Peyer's patch (tissue), 4 donors: ENCODE data around the gene FXR2. TPM values are rescaled to one million over a fixed set of nuclear protein-coding genes. Genes with fewer than 3 reads are reported as not detected.

ENCODE experiments used
- DNase-seq, 3 donors: peaks; one replicate each; pipeline ENCODE4 v3.0.0-alpha.2; 2017 to 2019
- H3K27ac ChIP-seq, 4 donors: fragments of 200-600 bp; sonication (generic); one replicate each; pipeline ENCODE4 v1.5.1; 2016 to 2019
- H3K27me3 ChIP-seq, 2 donors: fragments of 200-600 bp; sonication (generic); one replicate each; pipeline ENCODE4 v1.5.1; 2019
- H3K36me3 ChIP-seq, 3 donors: fragments of 200-600 bp; sonication (generic); one replicate each; pipeline ENCODE4 v1.5.1; 2016 to 2019
- H3K4me1 ChIP-seq, 4 donors: fragments of 200-600 bp; sonication (generic); one replicate each; pipeline ENCODE4 v1.5.1; 2016 to 2019
- H3K4me3 ChIP-seq, 4 donors: fragments of 200-600 bp; sonication (generic); 1 replicate in 3 of 4; 2 replicates in 1 of 4; pipeline ENCODE4 v1.5.1; 2016 to 2019; ENCODE audit warnings: mild to moderate bottlenecking in 1 of 4
- H3K9me3 ChIP-seq, 4 donors: fragments of 200-600 bp; sonication (generic); one replicate each; pipeline ENCODE4 v1.5.1; 2016 to 2019; ENCODE audit warnings: mild to moderate bottlenecking in 1 of 4
- CTCF ChIP-seq, 6 experiments: fragments of 450-650 bp in 4 of 6; fragments of 200-600 bp in 2 of 6; sonication (generic) in 1 of 6; IDR thresholded peaks; one replicate each; pipeline ENCODE4 v1.5.1; 2017 to 2019; ENCODE audit warnings: antibody characterized with exemption in 6 of 6, mild to moderate bottlenecking in 3 of 6, moderate library complexity in 1 of 6
- POLR2A ChIP-seq, 2 donors: fragments of 450-650 bp; IDR thresholded peaks; one replicate each; pipeline ENCODE4 v1.5.1; 2017; ENCODE audit warnings: antibody characterized with exemption in 2 of 2, mild to moderate bottlenecking in 2 of 2, moderate library complexity in 2 of 2
- total RNA-seq, 4 donors: library from RNA; depleted of rRNA; stranded (reverse); fragments of >200 nt; gene quantifications; one replicate each; pipeline ENCODE4 v1.1.0, GENCODE V29; 2016

Gene FXR2
- total RNA-seq, 4 donors from 2014 or later = 28.8 to 38.1 (median 30.4) TPM

GRCh38 chr17:7557147-7557764, 57.4 kb downstream of the FXR2 start:
- DNase-seq = peak in 2 of 3 donors; percentile 73 to 78
- peak in 2 of 6 experiments; percentile 24 to 31 for TF ChIP-seq CTCF (IDR thresholded peaks at IDR 0.05)
- TF ChIP-seq POLR2A (IDR thresholded peaks at IDR 0.05) = peak; percentile 39 to 71
- H3K36me3 ChIP-seq = no peaks in the 10 kb centered on the region
- H3K4me3 ChIP-seq = peak overlapping the region in 2 of 4 donors; percentile 71 to 99
- peaks cover 4 to 42% (median 28%) of the 10 kb centered on the region in 4 donors for H3K4me1 ChIP-seq
- peaks cover 0 to 4% (median 0%) of the 10 kb centered on the region in 4 donors for H3K9me3 ChIP-seq
- H3K27me3 ChIP-seq = no peaks in the 10 kb centered on the region
- H3K27ac ChIP-seq = peak overlapping the region; percentile 89 to 99 (median 93)

- H3K27me3 ChIP-seq = no peaks in the 10 kb centered on the region
- H3K4me1 ChIP-seq = peaks cover 4 to 42% (median 28%) of the 10 kb centered on the region in 4 donors
- peak overlapping the region in 3 of 4 donors; percentile 89 to 99 (median 92) for H3K27ac ChIP-seq
- no peak for DNase-seq
- H3K36me3 ChIP-seq = no peaks in the 10 kb centered on the region
- peak overlapping the region in 2 of 4 donors; percentile 71 to 99 for H3K4me3 ChIP-seq
- TF ChIP-seq CTCF (IDR thresholded peaks at IDR 0.05) (no peak), POLR2A (IDR thresholded peaks at IDR 0.05) (no peak)
- H3K9me3 ChIP-seq = peaks cover 0 to 2% (median 0%) of the 10 kb centered on the region in 4 donors
Measured at GRCh38 chr17:7556627-7557026, 58.1 kb downstream of the FXR2 start.

GRCh38 chr17:7555320-7555948, 59.3 kb downstream of the FXR2 start:
- Histone ChIP-seq H3K4me3 (no peak overlapping the region), H3K4me1 (peaks cover 4 to 37% (median 26%) of the 10 kb centered on the region in 4 donors), H3K27me3 (no peaks in the 10 kb centered on the region), H3K27ac (no peak overlapping the region), H3K36me3 (no peaks in the 10 kb centered on the region), H3K9me3 (no peaks in the 10 kb centered on the region)
- DNase-seq = no peak
- TF ChIP-seq CTCF (IDR thresholded peaks at IDR 0.05) (no peak), POLR2A (IDR thresholded peaks at IDR 0.05) (no peak)

- peak overlapping the region in 3 of 4 donors; percentile 47 to 80 (median 50) for H3K27ac ChIP-seq
- H3K27me3 ChIP-seq = no peaks in the 10 kb centered on the region
- no peaks in the 10 kb centered on the region for H3K36me3 ChIP-seq
- peaks cover 4 to 32% (median 14%) of the 10 kb centered on the region in 4 donors for H3K4me1 ChIP-seq
- TF ChIP-seq POLR2A (IDR thresholded peaks at IDR 0.05) (no peak), CTCF (IDR thresholded peaks at IDR 0.05) (no peak)
- DNase-seq = no peak
- H3K9me3 ChIP-seq = no peaks in the 10 kb centered on the region
- no peak overlapping the region for H3K4me3 ChIP-seq
Measured at GRCh38 chr17:7553356-7553755, 61.3 kb downstream of the FXR2 start.

GRCh38 chr17:7552621-7553051, 62.1 kb downstream of the FXR2 start:
- DNase-seq = peak in 2 of 3 donors; percentile 63 to 75
- peaks cover under 1 to 30% (median 15%) of the 10 kb centered on the region in 4 donors for H3K4me1 ChIP-seq
- no peak for TF ChIP-seq POLR2A (IDR thresholded peaks at IDR 0.05)
- TF ChIP-seq CTCF (IDR thresholded peaks at IDR 0.05) = no peak
- no peaks in the 10 kb centered on the region for H3K36me3 ChIP-seq
- H3K4me3 ChIP-seq = no peak overlapping the region
- no peaks in the 10 kb centered on the region for H3K27me3 ChIP-seq
- no peaks in the 10 kb centered on the region for H3K9me3 ChIP-seq
- H3K27ac ChIP-seq = peak overlapping the region in 2 of 4 donors; percentile 62 to 80
